Activated CD8-positive, alpha-beta memory T cell treated with anti-CD3 and anti-CD28 coated beads for 48 hours (primary cell): ENCODE data around the gene SORCS2.

Source experiments
- DNase-seq, 3 experiments: peaks; one replicate each; pipeline ENCODE4 v3.0.0-alpha.2; 2020; ENCODE audit warnings: low read depth in 2 of 3, low spot score in 2 of 3

Gene SORCS2

GRCh38 chr4:7403001-7403400, 210.7 kb downstream of the SORCS2 start:
- no peak for DNase-seq

DNA sequence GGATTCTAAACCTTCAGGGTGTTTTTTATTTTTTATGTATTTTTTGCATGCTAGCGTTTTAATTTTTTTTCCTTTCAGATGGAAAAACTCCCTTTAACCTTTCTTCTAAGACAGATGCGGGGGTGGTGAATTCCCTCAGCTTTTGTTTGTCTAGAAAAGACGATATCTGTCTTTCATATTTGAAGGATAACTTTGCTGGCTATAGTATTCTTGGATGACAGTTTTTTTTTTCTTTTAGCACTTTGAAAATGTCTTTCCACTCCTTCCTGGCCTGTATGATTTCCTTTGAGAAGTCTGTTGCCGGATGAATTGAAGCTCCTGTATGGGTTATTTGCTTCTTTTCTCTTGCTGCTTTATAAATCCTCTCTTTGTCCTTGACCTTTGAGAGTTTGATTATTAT, 215.8 kb downstream of the SORCS2 start:
- no peak for DNase-seq

DNA sequence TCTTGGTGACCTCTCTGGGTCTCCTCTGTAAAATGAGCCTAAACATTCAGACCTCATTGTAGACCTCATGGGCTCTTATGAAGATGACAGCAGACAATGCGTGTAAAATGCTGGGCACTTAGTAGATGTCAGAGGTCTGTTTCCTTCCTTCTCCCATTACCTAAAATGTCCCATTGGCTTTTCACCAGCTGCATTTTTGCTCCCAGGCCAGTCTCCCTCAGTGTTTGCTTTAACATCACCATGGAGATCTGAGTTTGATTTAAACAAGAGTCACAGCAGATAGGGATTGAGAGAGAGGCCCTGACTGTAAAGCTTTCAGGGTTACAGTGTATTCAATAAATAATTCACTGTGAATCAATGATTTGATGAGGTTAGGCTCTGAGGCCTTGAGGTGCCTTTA, 218.1 kb downstream of the SORCS2 start:
- no peak for DNase-seq

DNA sequence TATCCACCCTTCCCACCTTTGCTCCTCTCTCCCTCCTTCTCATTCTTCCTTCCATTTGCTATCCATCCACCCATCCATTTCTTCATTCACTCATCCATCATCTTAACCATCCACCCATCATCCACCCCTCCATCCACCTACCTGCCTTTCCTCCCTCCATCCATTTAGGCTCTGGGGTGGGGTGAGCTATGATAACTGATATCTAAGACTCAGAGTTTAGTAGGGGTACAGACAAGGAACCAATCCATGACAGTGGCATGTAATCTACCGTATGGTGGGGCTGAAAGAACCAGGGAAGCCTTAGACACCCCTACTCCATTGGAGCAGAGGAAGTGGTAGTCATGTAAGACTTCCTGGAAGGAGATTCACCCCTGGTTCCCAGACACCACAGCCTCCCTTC, 219.2 kb downstream of the SORCS2 start:
- no peak for DNase-seq

GRCh38 chr4:7411896-7412553, 219.7 kb downstream of the SORCS2 start:
- DNase-seq, result no peak

DNA sequence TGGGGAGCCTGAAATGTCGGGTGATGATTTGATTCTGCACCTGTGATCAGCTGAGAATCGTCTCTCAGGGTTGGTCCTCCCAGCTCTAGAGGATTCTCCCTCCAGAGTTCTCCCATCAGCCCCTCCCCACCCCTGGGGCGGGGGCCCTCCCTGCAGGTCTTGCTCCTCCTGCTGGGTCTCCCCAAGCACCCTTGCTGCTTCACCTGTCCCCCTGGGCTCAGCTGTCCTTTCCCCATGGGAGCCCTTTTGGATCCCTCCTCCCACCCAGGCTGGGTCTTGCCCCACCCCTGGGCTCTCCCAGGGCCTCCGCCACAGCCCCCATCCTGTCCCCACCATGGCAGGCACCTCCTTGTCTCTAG, 220.2 kb downstream of the SORCS2 start:
- DNase-seq, result no peak

GRCh38 chr4:7414046-7414445, 221.7 kb downstream of the SORCS2 start:
- DNase-seq, result no peak

DNA sequence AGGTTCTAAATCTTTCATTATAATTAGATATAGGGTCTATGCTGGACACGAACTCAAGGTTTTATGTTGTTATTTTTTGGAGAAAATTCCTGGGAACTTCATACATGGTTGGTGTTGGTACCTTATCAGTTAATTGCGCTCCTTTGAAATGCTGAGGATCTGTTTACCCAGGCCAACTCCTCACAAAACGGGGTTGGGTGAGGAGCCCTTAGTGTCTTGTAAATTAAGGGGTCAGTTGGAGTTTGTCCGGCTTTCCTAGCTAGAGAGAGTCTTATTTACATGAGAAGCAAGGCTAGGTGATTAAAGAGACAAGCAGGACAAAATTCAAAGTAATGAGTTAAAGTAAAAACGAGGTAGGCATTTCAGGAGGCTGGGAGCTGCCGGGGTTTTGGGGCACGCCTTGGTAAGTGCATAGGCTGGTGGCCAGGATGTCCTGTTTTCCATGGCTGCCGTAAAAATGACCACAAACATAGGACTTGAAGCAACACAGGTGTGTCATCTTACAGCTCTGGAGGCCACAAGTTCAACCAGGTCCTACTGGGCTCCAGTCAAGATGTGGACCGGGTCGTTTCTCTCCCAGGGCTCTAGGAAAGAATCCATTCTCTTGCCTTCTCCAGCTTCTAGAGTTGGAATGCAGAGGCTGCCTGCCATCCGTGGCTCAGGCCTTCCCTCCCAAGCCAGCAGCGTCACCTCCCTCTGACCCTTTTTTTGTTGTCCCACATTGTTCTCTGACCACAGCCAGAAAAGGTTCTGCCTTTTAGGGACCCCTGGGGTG, 222.6 kb downstream of the SORCS2 start:
- no peak for DNase-seq

DNA sequence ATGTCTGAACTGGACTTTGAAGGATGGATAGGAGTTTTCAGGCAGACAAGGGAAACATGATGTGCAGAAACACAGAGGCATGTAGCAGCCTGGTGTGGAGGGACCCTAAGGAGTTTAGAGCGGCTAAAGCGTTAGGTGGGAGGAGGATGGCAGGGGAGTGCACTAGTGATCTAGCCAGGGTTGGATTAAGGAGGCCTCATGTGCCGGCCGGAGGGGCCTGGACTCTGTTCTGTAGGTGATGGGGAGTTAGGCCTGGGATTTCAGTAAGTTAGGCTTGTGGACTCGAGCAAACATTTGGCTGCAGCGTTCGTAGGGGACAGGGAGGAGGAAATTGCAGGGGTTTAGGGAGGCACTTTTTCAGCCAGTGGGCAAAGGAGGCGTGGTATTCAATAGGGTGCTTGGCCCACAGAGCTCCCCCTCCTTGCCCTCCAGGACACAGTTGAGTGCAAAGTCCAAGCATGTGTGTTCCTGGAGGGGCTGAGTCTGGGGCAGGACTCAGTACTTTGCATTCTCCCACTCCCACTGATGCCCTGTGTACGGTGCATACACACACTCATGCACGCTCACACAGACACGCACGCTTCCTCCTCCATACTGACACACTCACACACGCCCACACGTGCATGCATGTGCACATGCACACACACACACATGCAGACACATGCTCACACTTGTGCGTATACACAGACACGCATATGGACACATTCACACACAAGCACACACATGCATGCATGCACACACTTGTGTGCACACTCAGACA, 223.8 kb downstream of the SORCS2 start:
- no peak for DNase-seq

DNA sequence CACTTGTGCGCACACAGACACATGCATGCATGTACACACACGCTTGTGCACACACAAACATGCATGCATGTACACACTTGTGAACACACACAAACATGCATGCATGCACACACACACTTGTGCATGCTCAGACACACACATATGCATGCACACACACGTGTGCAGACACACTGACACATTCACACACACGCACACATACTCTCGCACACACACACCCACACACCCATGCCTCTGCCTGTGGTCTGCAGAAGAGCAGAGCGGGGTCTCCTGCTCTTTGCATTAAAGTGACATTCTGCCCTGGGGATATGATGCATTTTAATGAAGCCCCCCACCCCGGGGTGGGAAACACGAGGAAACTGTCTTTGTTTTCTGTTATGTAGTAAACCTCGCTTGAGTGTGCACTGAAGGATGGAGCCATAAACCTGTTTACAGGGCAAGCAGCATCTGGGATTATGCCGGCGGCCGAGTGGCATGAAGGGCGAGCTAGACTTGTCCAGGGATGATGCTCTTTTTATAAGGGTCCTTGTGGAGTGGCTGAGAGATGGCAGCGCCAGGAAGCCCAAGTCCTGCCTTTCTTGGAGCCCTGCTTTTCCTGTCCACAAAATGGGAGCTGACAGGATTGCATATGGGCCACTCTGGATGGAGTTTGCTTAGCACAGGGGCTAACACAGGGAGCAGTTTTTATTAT, 224.6 kb downstream of the SORCS2 start:
- DNase-seq, result no peak

GRCh38 chr4:7417639-7418038, 225.3 kb downstream of the SORCS2 start:
- DNase-seq, result no peak

- no peak for DNase-seq
Observed at GRCh38 chr4:7418131-7418943, 226.0 kb downstream of the SORCS2 start.

- no peak for DNase-seq
Observed at GRCh38 chr4:7419961-7420660, 227.8 kb downstream of the SORCS2 start.

DNA sequence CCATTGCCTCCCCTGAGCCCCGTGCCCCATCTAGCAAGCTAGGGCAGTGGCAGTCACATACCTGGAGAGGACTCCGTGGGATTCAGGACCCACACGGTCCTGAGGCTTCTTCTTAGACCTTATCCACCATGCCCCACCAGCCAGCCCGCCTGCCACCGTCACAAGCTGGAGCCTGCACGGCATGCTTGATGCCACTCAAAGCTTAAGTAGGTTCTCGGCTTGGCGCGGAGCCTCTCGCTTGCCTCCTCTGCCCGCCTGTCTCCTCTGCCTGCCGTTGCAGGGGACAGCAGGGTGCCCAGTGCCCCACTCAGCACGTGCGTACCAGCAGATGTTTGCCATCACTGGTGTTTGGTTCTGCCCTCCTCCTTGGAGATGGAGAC, 228.3 kb downstream of the SORCS2 start:
- DNase-seq, result no peak

DNA sequence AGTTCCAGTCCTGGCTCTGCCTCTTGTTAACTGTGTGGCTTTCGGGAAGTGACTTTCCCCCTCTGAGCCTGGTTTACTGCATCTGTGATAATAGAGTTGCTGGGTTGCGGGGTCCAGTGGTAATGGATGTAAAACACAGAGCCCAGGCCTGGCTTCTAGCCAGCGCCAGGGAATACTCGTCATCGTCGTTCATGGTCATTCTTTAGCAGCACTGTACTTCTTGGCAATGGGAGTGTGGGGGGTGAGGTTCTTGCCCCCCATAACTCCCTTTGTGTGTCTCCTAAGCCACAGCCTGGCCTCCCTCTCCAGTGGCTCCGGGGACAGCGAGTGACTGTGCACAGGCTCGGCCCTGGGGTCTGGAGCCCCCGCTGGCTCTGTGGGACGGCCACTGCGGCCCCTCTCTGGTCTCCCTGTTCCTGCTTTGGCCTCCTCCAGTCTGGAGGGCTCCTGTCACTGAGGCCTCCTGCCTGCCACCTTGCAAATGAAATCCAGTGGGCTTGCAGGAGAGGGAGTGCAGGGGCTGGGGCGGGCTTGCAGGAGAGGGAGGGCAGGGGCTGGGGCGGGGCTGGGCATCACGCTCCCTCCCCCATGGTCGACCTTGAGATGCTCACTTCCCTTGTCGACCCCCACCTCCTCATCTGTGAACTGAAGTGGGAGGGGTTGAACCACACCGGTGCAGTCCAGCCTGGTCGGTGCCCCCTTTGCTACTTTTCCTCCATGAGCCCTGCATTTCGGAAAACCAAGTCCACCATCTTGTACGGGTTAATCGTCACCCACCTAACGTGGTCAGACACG, 229.2 kb downstream of the SORCS2 start:
- no peak for DNase-seq

GRCh38 chr4:7422151-7422897, 230.0 kb downstream of the SORCS2 start:
- DNase-seq, result no peak

DNA sequence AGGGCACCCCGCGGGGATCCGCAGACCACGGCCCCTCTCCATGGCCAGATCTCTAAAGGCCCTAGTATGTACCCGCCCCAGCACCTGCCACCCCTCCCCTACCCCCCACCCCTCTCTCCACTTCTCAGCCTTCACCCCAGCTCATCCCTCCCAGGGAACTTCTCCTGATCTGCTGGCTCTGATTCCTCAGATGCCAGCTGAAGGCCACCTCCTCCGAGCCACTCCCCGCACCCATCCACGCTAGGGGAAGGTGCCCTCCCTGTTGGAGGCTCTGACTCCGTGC, 230.5 kb downstream of the SORCS2 start:
- DNase-seq, result no peak

DNA sequence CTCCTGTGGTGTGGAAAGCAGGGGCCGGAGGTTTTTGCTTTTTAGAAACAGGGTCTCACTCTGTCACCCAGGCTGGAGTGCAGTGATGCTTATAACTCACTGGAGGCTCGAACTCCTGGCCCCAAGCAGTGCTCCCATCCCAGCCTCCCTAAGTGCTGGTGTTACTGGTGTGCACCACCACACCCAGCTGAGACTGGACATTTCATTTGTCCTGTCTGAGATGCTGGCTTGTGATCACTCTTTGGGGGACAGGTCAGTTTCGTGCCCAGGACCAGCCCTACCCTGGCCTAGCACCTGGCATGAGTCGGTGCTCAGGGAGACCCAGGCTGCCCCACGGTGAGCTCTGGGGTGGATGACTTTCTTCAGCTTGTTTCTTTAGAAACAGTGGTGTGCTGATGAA, 231.1 kb downstream of the SORCS2 start:
- no peak for DNase-seq
